Testis (tissue), 2 donors: ENCODE measurements around the gene CSF2RB.

Experiments
- POLR2A ChIP-seq: fragments of 450-650 bp; IDR thresholded peaks from one replicate; pipeline ENCODE4 v1.6.1; 2017; ENCODE audit warnings: antibody characterized with exemption, mild to moderate bottlenecking, moderate library complexity
- TF ChIP-seq, protein P1 (sequence below), 3 experiments: fragments of 450-650 bp in 2 of 3; fragments of 200-600 bp in 1 of 3; sonication (generic) in 1 of 3; IDR thresholded peaks; one replicate each; pipeline ENCODE4 v1.5.1; 2016 to 2019; ENCODE audit warnings: antibody characterized with exemption in 3 of 3, mild to moderate bottlenecking in 2 of 3, moderate library complexity in 1 of 3

DNA sequence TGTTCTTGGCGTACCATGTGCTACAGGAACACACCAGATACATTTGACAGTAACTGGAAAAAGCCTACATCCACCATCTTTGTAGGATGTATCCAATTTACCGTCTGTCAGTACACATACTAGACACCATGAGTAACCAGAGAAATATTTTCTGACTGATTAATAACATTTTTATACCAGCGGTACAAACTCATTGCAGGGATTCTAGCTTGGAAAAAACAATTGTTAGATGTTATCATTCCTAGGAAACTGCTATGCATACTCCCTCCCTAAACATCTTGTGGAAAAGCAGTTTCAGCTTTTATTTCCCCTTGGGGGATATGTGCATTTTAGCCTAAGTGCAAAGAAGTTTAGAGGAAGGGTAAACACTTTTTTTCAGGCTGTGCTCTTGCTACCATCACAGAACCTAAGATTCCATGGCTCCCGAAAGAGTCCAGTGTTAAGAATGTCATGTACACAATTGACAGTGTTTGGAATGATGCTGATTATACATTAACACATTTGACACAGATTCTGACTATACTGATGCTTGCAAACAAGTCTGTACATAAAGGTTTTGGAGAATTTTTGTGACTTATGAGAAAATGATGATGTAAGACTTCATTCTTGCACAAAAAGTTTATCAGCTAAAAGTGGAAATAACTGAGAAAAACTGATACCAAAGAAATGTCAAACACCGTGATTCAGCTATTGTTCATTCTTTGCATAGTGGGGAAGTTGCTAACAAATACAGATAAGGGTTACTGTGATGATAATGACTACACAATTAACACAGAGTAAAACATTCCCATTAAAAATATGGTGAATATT is 28.9 kb upstream of the CSF2RB start:
- TF ChIP-seq POLR2A: no peak
- TF ChIP-seq, protein P1, sequence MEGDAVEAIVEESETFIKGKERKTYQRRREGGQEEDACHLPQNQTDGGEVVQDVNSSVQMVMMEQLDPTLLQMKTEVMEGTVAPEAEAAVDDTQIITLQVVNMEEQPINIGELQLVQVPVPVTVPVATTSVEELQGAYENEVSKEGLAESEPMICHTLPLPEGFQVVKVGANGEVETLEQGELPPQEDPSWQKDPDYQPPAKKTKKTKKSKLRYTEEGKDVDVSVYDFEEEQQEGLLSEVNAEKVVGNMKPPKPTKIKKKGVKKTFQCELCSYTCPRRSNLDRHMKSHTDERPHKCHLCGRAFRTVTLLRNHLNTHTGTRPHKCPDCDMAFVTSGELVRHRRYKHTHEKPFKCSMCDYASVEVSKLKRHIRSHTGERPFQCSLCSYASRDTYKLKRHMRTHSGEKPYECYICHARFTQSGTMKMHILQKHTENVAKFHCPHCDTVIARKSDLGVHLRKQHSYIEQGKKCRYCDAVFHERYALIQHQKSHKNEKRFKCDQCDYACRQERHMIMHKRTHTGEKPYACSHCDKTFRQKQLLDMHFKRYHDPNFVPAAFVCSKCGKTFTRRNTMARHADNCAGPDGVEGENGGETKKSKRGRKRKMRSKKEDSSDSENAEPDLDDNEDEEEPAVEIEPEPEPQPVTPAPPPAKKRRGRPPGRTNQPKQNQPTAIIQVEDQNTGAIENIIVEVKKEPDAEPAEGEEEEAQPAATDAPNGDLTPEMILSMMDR (IDR thresholded peaks at IDR 0.05): no peak
